ENCODE data around the gene PPP1R9B. TPM values are rescaled to one million over a fixed set of nuclear protein-coding genes. Genes with fewer than 3 reads are reported as not detected.

PPP1R9B gene
- total RNA-seq (2014; rRNA removed; shearing (Covaris generic); ENCODE audit: low replicate concordance): 31.5 and 34.7 TPM in 2 replicates

GRCh38 chr17:50150354-50151040 lies at the start of gene PPP1R9B:
PPP1R9B (minus strand) TSS chr17:50150677; CDS start chr17:50150513, 164 bp downstream.
- no peak for DNase-seq (ENCODE audit: low read depth)
- in situ Hi-C loops (cut with HindIII; ENCODE audit: low pct_unique_long_range_greater_than_20kb, low sequenced_read_pairs): no loop called here

- DNase-seq (ENCODE audit: low read depth): peak; percentile 93
- in situ Hi-C loops (cut with HindIII; ENCODE audit: low pct_unique_long_range_greater_than_20kb, low sequenced_read_pairs): loop anchor here (10.0 kb wide), 1 partner anchor 65 kb away; no protein-coding TSS in a partner anchor
These were observed 49.5 kb upstream of the PPP1R9B start for GRCh38 chr17:50199803-50200456.

GRCh38 chr17:50199211-50199802 lies 48.8 kb upstream of the PPP1R9B start:
- no peak for DNase-seq (ENCODE audit: low read depth)
- in situ Hi-C loops (cut with HindIII; ENCODE audit: low pct_unique_long_range_greater_than_20kb, low sequenced_read_pairs): no loop called here

GRCh38 chr17:50198026-50198669 lies 47.7 kb upstream of the PPP1R9B start:
- peak; percentile 67 for DNase-seq (ENCODE audit: low read depth)
- in situ Hi-C loops (cut with HindIII; ENCODE audit: low pct_unique_long_range_greater_than_20kb, low sequenced_read_pairs): no loop called here

- in situ Hi-C loops (cut with HindIII; ENCODE audit: low pct_unique_long_range_greater_than_20kb, low sequenced_read_pairs): no loop called here
- DNase-seq (ENCODE audit: low read depth): no peak
These were observed 46.3 kb upstream of the PPP1R9B start for GRCh38 chr17:50196826-50197225.

- DNase-seq (ENCODE audit: low read depth): no peak
- in situ Hi-C loops (cut with HindIII; ENCODE audit: low pct_unique_long_range_greater_than_20kb, low sequenced_read_pairs): no loop called here
These were observed 45.6 kb upstream of the PPP1R9B start for GRCh38 chr17:50196036-50196435.

- in situ Hi-C loops (cut with HindIII; ENCODE audit: low pct_unique_long_range_greater_than_20kb, low sequenced_read_pairs): no loop called here
- DNase-seq (ENCODE audit: low read depth): no peak
These were observed 44.7 kb upstream of the PPP1R9B start for GRCh38 chr17:50194934-50195865.

- in situ Hi-C loops (cut with HindIII; ENCODE audit: low pct_unique_long_range_greater_than_20kb, low sequenced_read_pairs): no loop called here
- no peak for DNase-seq (ENCODE audit: low read depth)
These were observed 43.9 kb upstream of the PPP1R9B start for GRCh38 chr17:50194140-50194933.

GRCh38 chr17:50192618-50193291 lies 42.3 kb upstream of the PPP1R9B start:
- in situ Hi-C loops (cut with HindIII; ENCODE audit: low pct_unique_long_range_greater_than_20kb, low sequenced_read_pairs): no loop called here
- no peak for DNase-seq (ENCODE audit: low read depth)

- no peak for DNase-seq (ENCODE audit: low read depth)
- in situ Hi-C loops (cut with HindIII; ENCODE audit: low pct_unique_long_range_greater_than_20kb, low sequenced_read_pairs): no loop called here
These were observed 41.7 kb upstream of the PPP1R9B start for GRCh38 chr17:50192144-50192617.

GRCh38 chr17:50191359-50192143 lies 41.1 kb upstream of the PPP1R9B start:
- in situ Hi-C loops (cut with HindIII; ENCODE audit: low pct_unique_long_range_greater_than_20kb, low sequenced_read_pairs): no loop called here
- DNase-seq (ENCODE audit: low read depth): no peak

- in situ Hi-C loops (cut with HindIII; ENCODE audit: low pct_unique_long_range_greater_than_20kb, low sequenced_read_pairs): no loop called here
- DNase-seq (ENCODE audit: low read depth): no peak
These were observed 40.3 kb upstream of the PPP1R9B start for GRCh38 chr17:50190603-50191358.

GRCh38 chr17:50190293-50190602 lies 39.8 kb upstream of the PPP1R9B start:
- in situ Hi-C loops (cut with HindIII; ENCODE audit: low pct_unique_long_range_greater_than_20kb, low sequenced_read_pairs): no loop called here
- DNase-seq (ENCODE audit: low read depth): no peak

- in situ Hi-C loops (cut with HindIII; ENCODE audit: low pct_unique_long_range_greater_than_20kb, low sequenced_read_pairs): no loop called here
- DNase-seq (ENCODE audit: low read depth): no peak
These were observed 39.2 kb upstream of the PPP1R9B start for GRCh38 chr17:50189550-50190292.
